Cardiac ventricle fibroblast (primary cell): ENCODE results near the gene VIPR1. TPM values are rescaled to one million over a fixed set of nuclear protein-coding genes. Genes with fewer than 3 reads are reported as not detected.

ENCODE experiments used
- total RNA-seq: library from RNA; depleted of rRNA; stranded (reverse); fragments of >200 nt; gene quantifications from 2 replicates; pipeline ENCODE4 v1.2.3, GENCODE V29; 2015

The VIPR1 gene, protein sequence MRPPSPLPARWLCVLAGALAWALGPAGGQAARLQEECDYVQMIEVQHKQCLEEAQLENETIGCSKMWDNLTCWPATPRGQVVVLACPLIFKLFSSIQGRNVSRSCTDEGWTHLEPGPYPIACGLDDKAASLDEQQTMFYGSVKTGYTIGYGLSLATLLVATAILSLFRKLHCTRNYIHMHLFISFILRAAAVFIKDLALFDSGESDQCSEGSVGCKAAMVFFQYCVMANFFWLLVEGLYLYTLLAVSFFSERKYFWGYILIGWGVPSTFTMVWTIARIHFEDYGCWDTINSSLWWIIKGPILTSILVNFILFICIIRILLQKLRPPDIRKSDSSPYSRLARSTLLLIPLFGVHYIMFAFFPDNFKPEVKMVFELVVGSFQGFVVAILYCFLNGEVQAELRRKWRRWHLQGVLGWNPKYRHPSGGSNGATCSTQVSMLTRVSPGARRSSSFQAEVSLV
- total RNA-seq = 0.31 TPM in 1 of 2 replicates, not detected in the other

DNA sequence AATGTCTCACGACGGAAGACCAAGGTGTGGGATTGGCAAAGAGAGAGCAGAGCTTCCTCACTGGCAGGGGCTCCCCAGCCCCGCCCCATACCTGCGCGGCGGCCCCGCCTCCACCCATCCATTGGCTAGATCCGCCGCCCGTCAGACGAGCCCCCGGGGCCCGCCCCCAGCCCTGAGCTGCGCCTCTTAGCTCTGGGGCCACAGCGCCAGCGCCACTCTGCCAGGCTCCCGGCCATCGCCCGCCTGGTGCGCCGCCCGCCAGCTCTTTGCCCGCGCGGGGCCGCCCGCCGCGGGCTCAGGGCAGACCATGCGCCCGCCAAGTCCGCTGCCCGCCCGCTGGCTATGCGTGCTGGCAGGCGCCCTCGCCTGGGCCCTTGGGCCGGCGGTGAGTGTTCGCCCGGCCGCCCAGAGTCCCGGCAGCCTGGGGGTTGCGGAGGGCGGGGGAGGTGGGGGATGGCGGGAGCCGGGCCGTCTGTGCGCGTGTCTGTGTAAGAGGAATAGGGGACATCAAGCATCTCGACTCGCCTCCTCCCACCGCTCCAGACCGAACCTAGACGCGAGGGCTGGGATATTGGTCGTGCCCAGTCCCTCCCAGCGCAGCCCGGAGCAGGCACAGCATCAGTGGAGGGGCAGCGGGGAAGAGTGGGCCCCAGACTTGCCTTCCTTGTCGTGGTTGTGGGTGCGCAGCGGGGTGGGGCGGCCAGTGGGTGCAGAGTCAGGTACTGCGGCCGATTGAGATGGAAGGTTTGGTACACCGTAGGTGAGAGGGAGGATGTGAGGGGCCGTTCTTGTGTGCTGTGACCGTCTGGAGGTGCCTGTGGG lies at the start of gene VIPR1:
VIPR1 (plus strand) TSS at position 215 of the 822 bp plus-strand sequence; CDS start at position 308, 93 bp downstream.

DNA sequence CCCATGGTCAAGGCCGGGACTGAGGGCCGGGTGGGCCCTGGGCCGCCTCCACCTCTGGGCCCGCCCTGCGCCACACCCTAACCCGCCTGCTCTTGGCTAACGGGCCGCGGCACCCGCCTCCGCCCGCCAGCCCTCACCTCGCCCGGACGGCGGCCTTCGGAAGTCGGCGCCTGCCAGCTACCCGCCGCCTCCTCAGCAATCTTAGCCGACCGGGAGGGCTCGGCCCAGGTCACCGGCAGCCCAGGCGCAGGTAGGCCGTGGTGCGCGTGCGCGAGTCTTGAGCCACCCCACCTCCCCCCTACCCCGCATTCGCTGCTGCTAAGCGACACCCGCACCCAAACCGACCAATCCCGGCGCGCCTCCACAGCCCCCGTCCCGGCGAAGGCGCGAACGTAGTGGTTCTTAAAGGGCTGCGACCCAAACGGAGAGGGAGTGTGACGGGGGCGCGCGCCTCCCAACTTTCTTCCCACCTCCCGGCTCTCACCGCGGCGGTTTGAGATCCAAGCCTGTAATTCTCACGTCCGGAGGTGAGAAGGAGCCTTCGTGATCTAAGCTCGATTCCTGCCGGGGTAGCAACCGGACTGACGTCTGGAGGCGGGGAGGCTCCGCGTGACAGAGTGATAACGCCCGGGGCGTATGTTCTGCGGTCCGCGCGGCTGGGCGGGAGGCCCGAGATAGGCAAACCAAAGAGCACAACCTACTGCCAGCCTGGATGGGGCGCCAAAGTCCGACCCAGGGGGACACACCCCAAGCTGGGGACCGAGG lies 79.4 kb downstream of the VIPR1 start, which contains the start of gene SEC22C:
SEC22C (minus strand) TSS at position 259 of the 765 bp plus-strand sequence. CDS start 12,921 bp downstream, outside the sequence.

Other genes with a start within 250 kb of the VIPR1 start
- gene CCK, start 236.5 kb upstream of the VIPR1 start, total RNA-seq = not detected in 2 replicates
- gene LYZL4, start 92.0 kb upstream of the VIPR1 start, total RNA-seq = not detected in 2 replicates
- gene SEC22C, start 79.3 kb downstream of the VIPR1 start, total RNA-seq = 44.5 and 66.8 TPM in 2 replicates
- gene SS18L2, start 88.2 kb downstream of the VIPR1 start, total RNA-seq = 22.1 and 22.9 TPM in 2 replicates
- gene NKTR, start 98.0 kb downstream of the VIPR1 start, total RNA-seq = 22.7 and 26.0 TPM in 2 replicates
- gene ZBTB47, start 151.1 kb downstream of the VIPR1 start, total RNA-seq = 20.2 and 27.4 TPM in 2 replicates
- gene KLHL40, start 182.9 kb downstream of the VIPR1 start, total RNA-seq = not detected in 2 replicates
- not detected in 2 replicates for gene HHATL, start 200.2 kb downstream of the VIPR1 start, total RNA-seq